ENCODE measurements around the gene ALS2CL.

The ALS2CL gene

DNA sequence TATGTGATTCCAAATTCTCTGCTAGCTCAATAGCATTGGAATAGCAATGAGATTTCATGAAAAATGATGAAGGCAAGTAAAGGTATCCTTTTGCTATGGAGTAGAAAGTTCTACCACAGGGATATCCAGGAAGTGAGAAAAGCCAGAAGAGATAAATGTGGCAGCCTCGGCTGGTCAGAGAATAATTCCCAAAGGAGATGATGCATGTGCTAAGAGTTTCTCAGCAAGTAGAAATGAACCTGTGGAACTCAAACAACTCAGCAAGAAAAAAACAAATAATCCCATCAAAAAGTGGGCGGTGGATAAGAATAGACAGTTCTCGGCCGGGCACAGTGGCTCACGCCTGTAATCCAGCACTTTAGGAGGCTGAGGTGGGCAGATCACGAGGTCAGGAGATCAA is 38.2 kb downstream of the ALS2CL start:
- in situ Hi-C loops (cut with MboI; ENCODE audit: low sequenced_read_pairs): no loop called here

GRCh38 chr3:46651084-46651483 is 42.4 kb downstream of the ALS2CL start:
- in situ Hi-C loops (cut with MboI; ENCODE audit: low sequenced_read_pairs): no loop called here

DNA sequence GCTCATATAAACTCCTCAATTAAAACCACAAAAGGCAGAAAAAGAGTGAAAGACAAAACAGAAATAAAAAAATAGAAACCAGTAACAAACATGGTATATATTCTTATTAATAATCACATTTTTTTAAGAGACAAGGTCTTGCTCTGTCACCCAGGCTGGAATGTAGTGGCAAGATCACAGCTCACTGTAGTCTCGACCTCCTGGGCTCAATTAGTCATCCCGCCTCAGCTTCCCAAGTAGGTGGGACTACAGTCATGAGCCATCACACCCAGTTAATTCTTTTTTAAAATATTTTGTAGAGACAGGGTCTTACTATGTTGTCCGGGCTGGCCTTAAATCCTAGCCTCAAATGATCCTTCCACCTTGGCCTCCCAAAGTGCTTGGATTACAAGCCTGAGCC is 44.0 kb downstream of the ALS2CL start:
- in situ Hi-C loops (cut with MboI; ENCODE audit: low sequenced_read_pairs): no loop called here

GRCh38 chr3:46648096-46648495 is 45.4 kb downstream of the ALS2CL start:
- in situ Hi-C loops (cut with MboI; ENCODE audit: low sequenced_read_pairs): no loop called here

DNA sequence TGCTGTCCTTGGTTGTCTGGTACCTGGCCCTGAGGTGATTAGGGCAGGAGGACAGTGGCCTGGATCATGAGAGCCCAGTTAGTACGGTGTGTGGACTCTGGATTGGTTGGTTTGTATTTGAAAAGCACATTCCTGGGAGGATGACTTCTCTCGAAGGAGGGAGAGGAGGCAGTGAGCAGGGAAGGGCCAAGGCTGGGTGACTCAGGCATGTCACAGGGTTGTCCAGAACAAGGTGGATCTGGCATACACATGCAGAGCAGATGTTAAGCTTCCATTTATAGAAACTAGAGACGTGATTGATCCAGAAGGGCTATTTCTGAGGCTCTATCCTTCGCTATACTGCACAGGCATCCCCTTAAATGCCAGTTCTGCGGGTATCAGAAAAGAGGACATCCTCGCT is 46.8 kb downstream of the ALS2CL start:
- in situ Hi-C loops (cut with MboI; ENCODE audit: low sequenced_read_pairs): no loop called here

DNA sequence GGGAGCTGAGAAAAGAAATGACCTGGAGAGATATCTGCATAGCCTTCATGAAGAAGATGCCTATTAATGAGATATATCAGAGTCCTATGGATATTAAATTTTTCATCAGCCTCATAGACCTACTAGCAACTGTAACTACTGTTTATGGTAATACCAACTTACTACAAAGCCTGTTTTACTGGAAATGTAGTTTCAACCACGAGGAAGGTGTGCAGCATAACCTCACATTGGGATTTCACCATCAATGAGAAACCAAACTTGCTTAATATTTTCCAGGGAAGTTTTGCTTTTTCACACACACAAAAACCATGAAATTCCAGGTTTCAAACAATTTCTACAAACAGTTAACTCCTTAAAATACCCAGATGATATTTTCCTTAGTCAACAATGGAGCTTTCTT is 49.8 kb downstream of the ALS2CL start:
- in situ Hi-C loops (cut with MboI; ENCODE audit: low sequenced_read_pairs): no loop called here

DNA sequence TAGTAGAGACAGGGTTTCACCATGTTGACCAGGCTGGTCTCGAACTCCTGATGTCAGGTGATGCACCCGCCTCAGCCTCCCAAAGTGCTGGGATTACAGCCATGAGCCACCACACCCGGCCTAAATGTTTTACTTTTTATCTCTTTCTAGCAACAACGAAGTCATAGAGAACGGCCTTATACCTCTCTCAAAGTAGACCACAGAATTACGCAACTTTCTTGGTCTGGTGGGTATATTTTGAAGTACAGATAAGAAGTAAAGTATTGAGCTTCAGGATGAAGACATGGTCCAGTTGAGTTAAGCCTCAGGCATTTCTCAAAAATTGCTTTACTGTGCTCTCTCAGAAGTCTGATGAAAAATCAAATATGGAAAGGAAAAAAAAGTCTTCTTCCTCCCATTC is 50.5 kb downstream of the ALS2CL start:
- in situ Hi-C loops (cut with MboI; ENCODE audit: low sequenced_read_pairs): no loop called here

GRCh38 chr3:46640927-46641326 is 52.6 kb downstream of the ALS2CL start:
- in situ Hi-C loops (cut with MboI; ENCODE audit: low sequenced_read_pairs): no loop called here

- in situ Hi-C loops (cut with MboI; ENCODE audit: low sequenced_read_pairs): no loop called here
These were observed 54.3 kb downstream of the ALS2CL start for GRCh38 chr3:46639221-46639620.

GRCh38 chr3:46634856-46635255 is 58.6 kb downstream of the ALS2CL start:
- in situ Hi-C loops (cut with MboI; ENCODE audit: low sequenced_read_pairs): no loop called here

DNA sequence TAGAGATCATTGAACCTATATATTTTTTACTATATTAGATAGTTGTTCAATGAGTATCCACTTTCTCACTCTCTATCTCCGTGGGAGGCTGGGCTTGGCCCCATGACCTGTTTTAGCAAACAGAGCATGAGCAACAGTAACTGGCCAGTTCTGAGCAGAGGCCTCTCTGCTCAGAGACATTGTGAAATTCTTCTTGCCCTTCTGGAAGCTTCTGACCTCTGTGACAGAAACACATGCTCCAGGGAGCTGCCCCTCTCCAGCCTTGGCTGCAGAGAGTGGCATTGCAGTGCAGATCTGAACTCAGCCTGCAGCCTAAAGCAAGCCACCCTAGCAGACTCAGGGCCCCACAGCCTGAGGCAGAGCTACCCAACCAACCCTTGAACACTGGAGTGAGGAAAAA is 60.7 kb downstream of the ALS2CL start:
- in situ Hi-C loops (cut with MboI; ENCODE audit: low sequenced_read_pairs): no loop called here

DNA sequence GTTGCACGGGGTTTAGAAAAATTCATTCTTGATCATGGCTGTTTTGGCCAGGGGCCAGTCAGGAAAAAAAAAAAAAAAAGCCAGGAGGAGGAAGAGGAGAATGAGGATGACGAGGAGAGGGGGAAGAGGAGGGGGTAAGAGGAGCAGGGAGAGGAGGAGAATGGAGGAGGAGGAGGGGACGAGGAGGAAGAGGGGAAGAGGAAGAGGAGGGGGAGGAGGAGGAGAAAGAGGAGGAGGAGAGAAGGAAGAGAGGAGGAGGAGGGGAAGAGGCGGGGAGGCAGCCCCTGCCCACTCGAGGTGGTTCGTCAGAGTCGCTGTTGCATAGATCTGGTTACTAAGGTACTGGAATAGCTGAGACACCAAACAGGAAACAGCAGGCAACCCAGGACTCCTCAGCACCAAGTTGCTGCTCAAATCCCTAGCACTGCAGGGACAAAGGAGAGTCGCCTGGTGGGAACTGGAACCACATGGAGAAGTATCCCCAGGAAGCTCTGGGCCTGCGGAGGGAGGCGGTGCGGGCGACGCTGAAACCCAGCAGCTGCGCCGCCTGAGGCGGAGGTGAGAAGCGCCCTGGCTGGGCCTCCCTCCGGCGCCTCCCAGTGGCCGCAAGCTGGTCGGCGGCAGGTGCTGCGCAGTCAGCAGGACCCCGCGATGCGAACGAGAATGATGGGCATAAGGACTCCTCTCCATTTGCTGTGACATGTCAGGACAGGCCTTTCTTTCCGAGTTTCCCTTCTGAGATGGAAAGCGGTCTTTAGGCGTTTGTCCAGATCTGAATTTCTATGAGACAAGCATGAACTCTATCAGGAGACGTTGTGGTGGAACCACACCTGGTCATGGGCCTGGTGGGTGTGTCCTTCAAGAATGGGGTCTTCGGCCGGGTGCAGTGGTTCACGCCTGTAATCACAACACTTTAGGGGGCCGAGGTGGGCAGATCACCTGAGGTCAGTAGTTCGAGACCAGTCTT is 63.6 kb downstream of the ALS2CL start:
- in situ Hi-C loops (cut with MboI; ENCODE audit: low sequenced_read_pairs): no loop called here

GRCh38 chr3:46628901-46629369 is 64.5 kb downstream of the ALS2CL start:
- in situ Hi-C loops (cut with MboI; ENCODE audit: low sequenced_read_pairs): no loop called here

- in situ Hi-C loops (cut with MboI; ENCODE audit: low sequenced_read_pairs): no loop called here
These were observed 66.4 kb downstream of the ALS2CL start for GRCh38 chr3:46627078-46627477.

GRCh38 chr3:46626039-46626438 is 67.4 kb downstream of the ALS2CL start:
- in situ Hi-C loops (cut with MboI; ENCODE audit: low sequenced_read_pairs): no loop called here

GRCh38 chr3:46624975-46625490 is 68.4 kb downstream of the ALS2CL start:
- in situ Hi-C loops (cut with MboI; ENCODE audit: low sequenced_read_pairs): no loop called here

GRCh38 chr3:46624533-46624932 is 68.9 kb downstream of the ALS2CL start:
- in situ Hi-C loops (cut with MboI; ENCODE audit: low sequenced_read_pairs): no loop called here

- in situ Hi-C loops (cut with MboI; ENCODE audit: low sequenced_read_pairs): no loop called here
These were observed 73.4 kb downstream of the ALS2CL start for GRCh38 chr3:46619845-46620778.

Data from HL-60/S4 (cell line).